ENCODE data around the gene BSND.

The BSND gene

DNA sequence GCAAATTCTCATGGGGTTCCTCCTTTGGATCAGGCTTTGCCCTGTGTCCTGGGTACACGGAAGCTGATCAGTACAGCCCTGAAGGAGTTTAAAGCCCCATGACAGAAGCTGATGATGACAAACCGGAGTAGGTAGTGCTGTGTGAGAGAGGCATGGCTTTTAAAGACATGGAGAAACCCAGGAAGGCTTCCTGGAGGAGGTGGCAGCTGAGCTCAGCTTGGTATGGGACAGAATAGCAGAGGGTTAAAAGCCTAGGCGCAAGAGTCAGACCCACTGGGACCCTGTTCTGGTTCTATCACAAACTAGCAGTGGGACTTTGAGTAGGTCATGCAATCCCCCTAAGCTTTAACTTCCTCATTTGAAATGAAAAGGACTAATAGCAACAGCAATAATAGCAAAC, 12.2 kb upstream of the BSND start:
- H3K27ac ChIP-seq = no peak overlapping the region
- no peak for DNase-seq (ENCODE audit: low read depth, low spot score)
- H3K4me3 ChIP-seq = no peak overlapping the region
- no peak overlapping the region for H3K9ac ChIP-seq (ENCODE audit: insufficient read length)
- H3K9me3 ChIP-seq (ENCODE audit: low read depth, low read length) = no peaks in the 10 kb centered on the region
- H3K36me3 ChIP-seq (ENCODE audit: insufficient read depth, low read length) = no peaks in the 10 kb centered on the region
- TF ChIP-seq EZH2 (IDR thresholded peaks at IDR 0.05) (no peak), FOXP2 (optimal IDR thresholded peaks at IDR 0.05; ENCODE audit: control extremely low read depth, extremely low read length, insufficient read depth) (no peak), POLR2AphosphoS5 (IDR thresholded peaks at IDR 0.05; ENCODE audit: borderline replicate concordance, low read depth, low read length) (no peak)

DNA sequence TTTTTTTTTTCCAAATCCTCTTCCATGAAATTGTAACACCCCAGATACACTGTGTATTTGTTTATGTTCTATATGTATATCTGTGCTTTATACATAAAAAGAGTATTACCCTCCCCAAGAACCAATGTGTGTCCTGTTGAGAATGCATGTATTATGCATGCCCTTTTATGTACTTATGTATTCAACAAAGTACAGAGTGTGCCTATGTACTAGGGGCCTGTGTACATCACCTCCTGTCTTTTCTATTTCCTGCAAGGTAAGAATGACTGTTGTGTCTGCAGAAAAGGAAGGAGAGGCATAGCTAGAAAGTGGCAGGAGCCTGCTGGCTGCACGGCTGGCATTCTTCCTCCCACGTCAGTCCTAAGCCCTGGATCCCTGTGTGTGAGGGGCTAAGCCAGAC, 11.3 kb upstream of the BSND start:
- DNase-seq (ENCODE audit: low read depth, low spot score) = no peak
- Histone ChIP-seq H3K9ac (ENCODE audit: insufficient read length) (no peak overlapping the region), H3K36me3 (ENCODE audit: insufficient read depth, low read length) (no peaks in the 10 kb centered on the region), H3K27ac (no peak overlapping the region), H3K4me3 (no peak overlapping the region), H3K9me3 (ENCODE audit: low read depth, low read length) (no peaks in the 10 kb centered on the region)
- TF ChIP-seq EZH2 (IDR thresholded peaks at IDR 0.05) (no peak), POLR2AphosphoS5 (IDR thresholded peaks at IDR 0.05; ENCODE audit: borderline replicate concordance, low read depth, low read length) (no peak), FOXP2 (optimal IDR thresholded peaks at IDR 0.05; ENCODE audit: control extremely low read depth, extremely low read length, insufficient read depth) (no peak)

DNA sequence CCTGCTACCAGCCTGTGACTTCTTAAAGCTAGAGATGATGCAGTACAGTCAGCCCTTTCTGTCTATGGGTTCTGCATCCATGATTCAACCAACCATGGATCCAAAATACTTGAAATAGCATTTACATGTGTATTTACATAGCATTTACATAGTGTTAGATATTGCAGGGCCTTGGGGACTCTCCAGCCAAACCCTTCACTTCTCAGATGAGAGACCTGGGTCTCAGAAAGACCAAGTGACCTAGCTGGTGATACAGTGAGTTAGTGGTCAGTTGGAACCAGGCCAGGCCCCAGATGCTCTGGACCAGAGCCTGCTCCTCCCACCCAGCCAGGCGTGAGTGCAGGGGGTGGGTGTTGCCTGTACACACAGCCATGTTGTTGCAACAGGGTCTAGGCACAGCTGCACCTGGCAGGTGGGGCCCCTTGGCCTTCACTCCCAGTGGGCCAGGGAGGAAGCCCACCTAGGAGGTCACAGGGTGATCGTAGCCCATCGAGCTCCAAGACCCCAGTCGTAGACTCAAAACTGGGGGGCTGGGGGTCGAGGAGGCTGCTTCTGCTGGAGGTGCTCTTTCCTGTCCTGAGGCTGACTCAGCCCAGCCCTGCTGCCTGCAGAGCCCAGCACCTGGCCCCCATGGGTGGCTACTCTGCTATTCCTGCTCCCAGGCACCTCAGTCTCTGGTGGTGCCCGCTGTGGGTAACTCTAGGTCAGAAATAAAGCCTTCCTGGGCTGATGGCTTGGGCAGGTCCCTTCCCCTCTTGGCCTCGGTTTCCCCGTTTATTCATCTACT, 10.6 kb upstream of the BSND start:
- Histone ChIP-seq H3K9ac (ENCODE audit: insufficient read length) (no peak overlapping the region), H3K27ac (no peak overlapping the region), H3K4me3 (no peak overlapping the region), H3K36me3 (ENCODE audit: insufficient read depth, low read length) (no peaks in the 10 kb centered on the region), H3K9me3 (ENCODE audit: low read depth, low read length) (no peaks in the 10 kb centered on the region)
- TF ChIP-seq EZH2 (IDR thresholded peaks at IDR 0.05) (no peak), FOXP2 (optimal IDR thresholded peaks at IDR 0.05; ENCODE audit: control extremely low read depth, extremely low read length, insufficient read depth) (no peak), POLR2AphosphoS5 (IDR thresholded peaks at IDR 0.05; ENCODE audit: borderline replicate concordance, low read depth, low read length) (no peak)
- no peak for DNase-seq (ENCODE audit: low read depth, low spot score)

DNA sequence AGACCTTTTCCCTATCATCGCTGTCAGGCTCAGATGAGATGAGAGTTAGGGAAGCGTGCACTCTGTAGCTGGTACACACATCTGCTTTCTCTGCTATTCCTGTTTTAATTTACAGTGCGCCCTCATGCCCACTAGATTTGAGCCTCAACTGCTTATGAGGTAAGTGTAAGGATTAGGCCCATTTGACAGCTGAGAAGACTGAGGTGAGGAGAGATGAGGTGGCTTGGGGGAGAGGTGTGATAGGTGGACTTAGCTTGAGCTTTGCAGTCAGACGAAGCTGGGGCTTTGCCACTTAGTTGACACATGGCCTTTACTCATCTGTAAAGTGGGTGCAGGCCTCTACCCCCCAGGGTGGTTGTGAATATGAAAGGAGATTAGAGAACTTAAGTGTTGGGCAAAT, 9.8 kb upstream of the BSND start:
- Histone ChIP-seq H3K4me3 (no peak overlapping the region), H3K9ac (ENCODE audit: insufficient read length) (no peak overlapping the region), H3K36me3 (ENCODE audit: insufficient read depth, low read length) (no peaks in the 10 kb centered on the region), H3K27ac (no peak overlapping the region), H3K9me3 (ENCODE audit: low read depth, low read length) (no peaks in the 10 kb centered on the region)
- TF ChIP-seq EZH2 (IDR thresholded peaks at IDR 0.05) (no peak), POLR2AphosphoS5 (IDR thresholded peaks at IDR 0.05; ENCODE audit: borderline replicate concordance, low read depth, low read length) (no peak), FOXP2 (optimal IDR thresholded peaks at IDR 0.05; ENCODE audit: control extremely low read depth, extremely low read length, insufficient read depth) (no peak)
- DNase-seq (ENCODE audit: low read depth, low spot score) = no peak

DNA sequence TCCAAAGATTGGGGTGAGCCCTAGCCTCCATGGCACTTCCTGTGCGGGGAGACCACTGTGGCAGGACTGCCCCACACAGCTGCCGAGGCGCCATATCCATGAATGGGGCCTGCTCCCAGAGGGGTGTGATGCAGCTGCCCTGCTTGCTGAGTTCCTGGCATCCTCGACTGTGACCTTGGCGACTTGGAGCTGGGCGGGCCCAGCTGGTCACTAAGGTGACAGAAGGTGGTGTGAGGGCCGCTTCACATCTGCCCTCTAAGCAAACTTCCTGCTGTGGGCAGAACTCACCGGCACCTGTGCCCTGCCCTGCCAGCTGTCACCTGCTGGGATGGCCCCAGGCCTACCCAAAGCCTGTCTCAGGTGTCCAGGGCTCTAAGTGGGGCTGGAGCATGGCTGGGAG, 9.3 kb upstream of the BSND start:
- TF ChIP-seq EZH2 (IDR thresholded peaks at IDR 0.05) (no peak), FOXP2 (optimal IDR thresholded peaks at IDR 0.05; ENCODE audit: control extremely low read depth, extremely low read length, insufficient read depth) (no peak), POLR2AphosphoS5 (IDR thresholded peaks at IDR 0.05; ENCODE audit: borderline replicate concordance, low read depth, low read length) (no peak)
- Histone ChIP-seq H3K9me3 (ENCODE audit: low read depth, low read length) (no peaks in the 10 kb centered on the region), H3K9ac (ENCODE audit: insufficient read length) (no peak overlapping the region), H3K27ac (no peak overlapping the region), H3K36me3 (ENCODE audit: insufficient read depth, low read length) (no peaks in the 10 kb centered on the region), H3K4me3 (no peak overlapping the region)
- no peak for DNase-seq (ENCODE audit: low read depth, low spot score)

DNA sequence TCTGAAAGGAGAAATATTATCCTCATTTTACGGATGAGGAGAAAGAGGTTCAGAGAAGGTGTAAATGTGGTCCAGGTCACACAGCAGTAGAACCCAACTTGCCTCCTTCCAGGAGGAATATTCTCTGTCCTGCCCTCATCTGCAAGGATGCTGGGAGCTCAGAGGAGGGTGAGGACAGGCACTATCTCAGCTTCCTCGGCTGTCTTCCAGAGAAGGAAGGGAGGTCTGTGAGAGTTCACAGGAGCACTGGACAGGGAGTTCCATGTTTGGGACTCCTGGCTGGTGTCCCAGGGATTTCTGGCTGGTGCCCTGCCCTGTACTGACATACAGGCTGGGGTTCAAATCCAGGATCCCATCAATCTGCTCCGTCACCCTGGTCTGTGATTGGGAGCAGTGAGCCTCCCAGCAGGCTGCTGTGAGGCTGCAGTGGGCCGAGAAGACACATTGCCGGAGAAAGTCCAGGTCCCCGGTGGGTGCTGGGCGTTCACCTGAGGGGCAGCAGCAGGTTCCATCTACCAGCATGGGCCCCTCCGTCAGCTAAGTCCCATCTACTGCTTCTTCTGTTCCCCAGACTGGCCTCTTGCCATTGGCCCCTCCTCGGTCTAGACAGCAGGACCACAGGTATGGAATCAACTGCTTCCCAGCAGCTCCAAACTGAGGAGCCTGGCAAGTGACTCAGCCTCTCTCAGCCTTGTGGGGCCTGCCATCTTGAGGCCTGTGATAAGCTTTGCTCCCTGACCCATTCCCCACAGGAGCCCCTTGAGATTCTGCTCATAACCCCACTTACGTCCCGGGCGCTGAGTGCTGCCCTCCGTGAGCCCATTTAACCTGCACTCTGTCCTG, 8.5 kb upstream of the BSND start:
- TF ChIP-seq EZH2 (IDR thresholded peaks at IDR 0.05) (no peak), POLR2AphosphoS5 (IDR thresholded peaks at IDR 0.05; ENCODE audit: borderline replicate concordance, low read depth, low read length) (no peak), FOXP2 (optimal IDR thresholded peaks at IDR 0.05; ENCODE audit: control extremely low read depth, extremely low read length, insufficient read depth) (no peak)
- no peak overlapping the region for H3K4me3 ChIP-seq
- no peak overlapping the region for H3K27ac ChIP-seq
- no peaks in the 10 kb centered on the region for H3K36me3 ChIP-seq (ENCODE audit: insufficient read depth, low read length)
- no peaks in the 10 kb centered on the region for H3K9me3 ChIP-seq (ENCODE audit: low read depth, low read length)
- no peak for DNase-seq (ENCODE audit: low read depth, low spot score)
- H3K9ac ChIP-seq (ENCODE audit: insufficient read length) = no peak overlapping the region

DNA sequence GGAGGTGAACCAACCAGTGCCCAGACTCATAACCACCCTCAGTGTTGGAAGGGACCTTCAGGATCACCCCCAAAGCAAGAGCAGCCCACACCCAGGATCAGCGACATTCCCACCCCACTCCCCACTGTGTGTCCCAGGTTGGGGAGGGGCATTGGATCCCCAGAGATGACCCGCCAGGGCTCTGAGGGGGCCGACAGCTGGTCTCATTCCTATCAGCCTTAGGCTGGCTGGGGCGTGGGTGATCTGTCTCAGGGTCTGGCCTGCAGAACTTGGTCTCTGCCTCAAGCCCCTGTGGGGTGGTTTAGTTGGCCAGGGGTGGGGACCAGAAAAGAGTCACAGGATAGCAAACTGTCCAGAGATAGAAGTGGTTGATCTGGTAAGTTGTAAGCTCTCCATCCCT, 7.8 kb upstream of the BSND start:
- Histone ChIP-seq H3K9me3 (ENCODE audit: low read depth, low read length) (no peaks in the 10 kb centered on the region), H3K36me3 (ENCODE audit: insufficient read depth, low read length) (no peaks in the 10 kb centered on the region), H3K4me3 (no peak overlapping the region), H3K27ac (no peak overlapping the region), H3K9ac (ENCODE audit: insufficient read length) (no peak overlapping the region)
- TF ChIP-seq EZH2 (IDR thresholded peaks at IDR 0.05) = no peak
- no peak for TF ChIP-seq POLR2AphosphoS5 (IDR thresholded peaks at IDR 0.05; ENCODE audit: borderline replicate concordance, low read depth, low read length)
- no peak for TF ChIP-seq FOXP2 (optimal IDR thresholded peaks at IDR 0.05; ENCODE audit: control extremely low read depth, extremely low read length, insufficient read depth)
- DNase-seq (ENCODE audit: low read depth, low spot score) = no peak

DNA sequence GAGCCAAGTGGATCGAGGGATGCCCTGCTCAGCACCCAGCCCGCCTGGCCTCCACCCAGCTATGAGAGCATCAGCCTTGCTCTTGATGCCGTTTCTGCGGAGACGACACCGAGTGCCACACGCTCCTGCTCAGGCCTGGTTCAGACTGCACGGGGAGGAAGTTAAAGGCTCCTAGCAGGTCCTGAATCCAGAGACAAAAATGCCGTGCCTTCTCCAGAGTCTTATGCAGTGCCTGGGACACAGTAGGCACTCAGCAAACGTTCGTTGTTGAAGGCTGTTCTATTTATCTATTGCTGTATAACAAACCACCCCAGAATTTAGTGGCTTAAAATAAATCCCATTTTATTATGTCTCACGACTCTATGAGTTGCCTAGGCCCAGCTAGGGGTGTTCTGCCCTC, 6.8 kb upstream of the BSND start:
- Histone ChIP-seq H3K9ac (ENCODE audit: insufficient read length) (no peak overlapping the region), H3K4me3 (no peak overlapping the region), H3K36me3 (ENCODE audit: insufficient read depth, low read length) (no peaks in the 10 kb centered on the region), H3K9me3 (ENCODE audit: low read depth, low read length) (no peaks in the 10 kb centered on the region), H3K27ac (no peak overlapping the region)
- TF ChIP-seq POLR2AphosphoS5 (IDR thresholded peaks at IDR 0.05; ENCODE audit: borderline replicate concordance, low read depth, low read length) (no peak), FOXP2 (optimal IDR thresholded peaks at IDR 0.05; ENCODE audit: control extremely low read depth, extremely low read length, insufficient read depth) (no peak), EZH2 (IDR thresholded peaks at IDR 0.05) (no peak)
- no peak for DNase-seq (ENCODE audit: low read depth, low spot score)
